Astrocyte (in vitro differentiated cells and primary cell): ENCODE results near the gene DTNA. TPM values are rescaled to one million over a fixed set of nuclear protein-coding genes. Genes with fewer than 3 reads are reported as not detected.

Source experiments
- DNase-seq: peaks from one replicate; pipeline ENCODE4 v3.0.0-alpha.2; 2010; ENCODE audit warnings: low read depth
- FAIRE-seq: peaks from 2 replicates; lab custom pipeline; 2011; peaks lifted over from hg19 to GRCh38; lab: Jason Lieb, UNC
- H2AFZ ChIP-seq: 2 replicates; pipeline ENCODE4 v1.6.0; 2012; ENCODE audit warnings: low read depth, low read length, inconsistent platforms
- H3K27ac ChIP-seq: 2 replicates; pipeline ENCODE4 v1.5.1; 2011; ENCODE audit warnings: low read depth, low read length, inconsistent platforms
- H3K27me3 ChIP-seq: 2 replicates; pipeline ENCODE4 v1.6.0; 2011; ENCODE audit warnings: low read length, inconsistent platforms; ENCODE audit not compliant: insufficient read depth
- H3K36me3 ChIP-seq: 2 replicates; pipeline ENCODE4 v1.5.1; 2011; ENCODE audit warnings: low read length, inconsistent platforms; ENCODE audit not compliant: insufficient read depth
- H3K4me1 ChIP-seq: 2 replicates; pipeline ENCODE4 v1.5.1; 2011; ENCODE audit warnings: low read length, inconsistent platforms; ENCODE audit not compliant: insufficient read depth
- H3K4me2 ChIP-seq: 2 replicates; pipeline ENCODE4 v1.6.0; 2012; ENCODE audit warnings: low read length, inconsistent platforms
- H3K4me3 ChIP-seq: 2 replicates; pipeline ENCODE4 v1.5.1; 2011; ENCODE audit warnings: low read depth, mild to moderate bottlenecking, low read length, inconsistent platforms; ENCODE audit not compliant: insufficient read depth
- H3K79me2 ChIP-seq: 2 replicates; pipeline ENCODE4 v1.6.0; 2012; ENCODE audit warnings: mild to moderate bottlenecking, low read length, inconsistent platforms; ENCODE audit not compliant: insufficient read depth
- H3K9ac ChIP-seq: 2 replicates; pipeline ENCODE4 v1.6.0; 2012; ENCODE audit warnings: mild to moderate bottlenecking, low read length, inconsistent platforms
- H3K9me3 ChIP-seq: 2 replicates; pipeline ENCODE4 v1.5.1; 2012; ENCODE audit warnings: low read depth, mild to moderate bottlenecking, low read length, inconsistent platforms; ENCODE audit not compliant: insufficient read depth
- H4K20me1 ChIP-seq: 2 replicates; pipeline ENCODE4 v1.6.0; 2012; ENCODE audit warnings: low read length, inconsistent platforms; ENCODE audit not compliant: insufficient read depth
- H3K27ac Mint-ChIP-seq: one replicate; pipeline ENCODE4 v1.8.0; 2021; ENCODE audit warnings: mild to moderate bottlenecking, mixed read lengths; ENCODE audit not compliant: unreplicated experiment
- H3K27me3 Mint-ChIP-seq: one replicate; pipeline ENCODE4 v1.8.0; 2021; ENCODE audit warnings: low read depth, mixed read lengths; ENCODE audit not compliant: unreplicated experiment
- H3K36me3 Mint-ChIP-seq: one replicate; pipeline ENCODE4 v1.8.0; 2021; ENCODE audit warnings: low read depth, mixed read lengths; ENCODE audit not compliant: unreplicated experiment
- H3K4me1 Mint-ChIP-seq: one replicate; pipeline ENCODE4 v1.8.0; 2021; ENCODE audit warnings: low read depth, mixed read lengths; ENCODE audit not compliant: unreplicated experiment
- H3K4me3 Mint-ChIP-seq: one replicate; pipeline ENCODE4 v1.8.0; 2021; ENCODE audit warnings: mild to moderate bottlenecking, moderate library complexity, mixed read lengths; ENCODE audit not compliant: unreplicated experiment
- H3K9me3 Mint-ChIP-seq: one replicate; pipeline ENCODE4 v1.8.0; 2021; ENCODE audit warnings: mild to moderate bottlenecking, mixed read lengths; ENCODE audit not compliant: unreplicated experiment
- EZH2 ChIP-seq: IDR thresholded peaks from 2 replicates; pipeline ENCODE4 v1.6.1; 2012; ENCODE audit warnings: mild to moderate bottlenecking, low read length, inconsistent platforms; ENCODE audit not compliant: insufficient read depth
- total RNA-seq: library from RNA; stranded (reverse); gene quantifications from 2 replicates; pipeline ENCODE4 v1.2.1, GENCODE V29; 2021
- TF ChIP-seq, protein P1 (sequence below): IDR thresholded peaks from 2 replicates; pipeline ENCODE4 v1.5.1; 2011; ENCODE audit warnings: low read depth, mild to moderate bottlenecking, inconsistent platforms, low read length, moderate library complexity; ENCODE audit not compliant: insufficient read depth

The DTNA gene
- total RNA-seq, 1 donor from 2014 or later: 41.1 TPM

DNA sequence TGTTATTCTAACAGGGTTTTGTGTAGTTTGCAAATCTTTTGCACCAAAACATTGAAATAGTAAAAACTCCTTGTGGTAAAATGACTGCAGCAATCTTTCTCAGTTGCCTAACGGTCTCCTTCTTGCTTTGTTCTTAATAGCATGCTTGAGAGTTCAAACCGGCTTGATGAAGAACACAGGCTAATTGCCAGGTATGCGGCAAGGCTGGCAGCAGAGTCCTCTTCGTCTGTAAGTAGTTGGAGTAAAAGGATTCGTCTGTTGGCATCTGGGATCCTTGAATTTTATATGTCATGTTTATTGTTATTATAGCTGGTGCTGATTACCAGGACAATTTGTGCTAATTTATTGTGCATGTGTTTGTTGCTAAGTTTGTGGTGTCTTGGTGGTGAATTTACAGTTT is 138.1 kb downstream of the DTNA start:
- no peaks in the 10 kb centered on the region for H3K36me3 ChIP-seq
- no peaks in the 10 kb centered on the region for H3K79me2 ChIP-seq
- H3K9me3 ChIP-seq: no peaks in the 10 kb centered on the region
- H3K4me1 Mint-ChIP-seq: no peaks in the 10 kb centered on the region
- no peaks in the 10 kb centered on the region for H3K9me3 Mint-ChIP-seq
- H3K27ac Mint-ChIP-seq: no peak overlapping the region
- DNase-seq (no peak), FAIRE-seq (no peak)
- no peak overlapping the region for H3K4me3 Mint-ChIP-seq
- no peak overlapping the region for H3K4me3 ChIP-seq
- H3K4me1 ChIP-seq: no peaks in the 10 kb centered on the region
- TF ChIP-seq, protein P1, sequence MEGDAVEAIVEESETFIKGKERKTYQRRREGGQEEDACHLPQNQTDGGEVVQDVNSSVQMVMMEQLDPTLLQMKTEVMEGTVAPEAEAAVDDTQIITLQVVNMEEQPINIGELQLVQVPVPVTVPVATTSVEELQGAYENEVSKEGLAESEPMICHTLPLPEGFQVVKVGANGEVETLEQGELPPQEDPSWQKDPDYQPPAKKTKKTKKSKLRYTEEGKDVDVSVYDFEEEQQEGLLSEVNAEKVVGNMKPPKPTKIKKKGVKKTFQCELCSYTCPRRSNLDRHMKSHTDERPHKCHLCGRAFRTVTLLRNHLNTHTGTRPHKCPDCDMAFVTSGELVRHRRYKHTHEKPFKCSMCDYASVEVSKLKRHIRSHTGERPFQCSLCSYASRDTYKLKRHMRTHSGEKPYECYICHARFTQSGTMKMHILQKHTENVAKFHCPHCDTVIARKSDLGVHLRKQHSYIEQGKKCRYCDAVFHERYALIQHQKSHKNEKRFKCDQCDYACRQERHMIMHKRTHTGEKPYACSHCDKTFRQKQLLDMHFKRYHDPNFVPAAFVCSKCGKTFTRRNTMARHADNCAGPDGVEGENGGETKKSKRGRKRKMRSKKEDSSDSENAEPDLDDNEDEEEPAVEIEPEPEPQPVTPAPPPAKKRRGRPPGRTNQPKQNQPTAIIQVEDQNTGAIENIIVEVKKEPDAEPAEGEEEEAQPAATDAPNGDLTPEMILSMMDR: no peak
- TF ChIP-seq EZH2: no peak
- no peak overlapping the region for H3K4me2 ChIP-seq
- H3K27ac ChIP-seq: no peak overlapping the region
- no peak overlapping the region for H3K9ac ChIP-seq
- H3K27me3 Mint-ChIP-seq: no peaks in the 10 kb centered on the region
- H3K27me3 ChIP-seq: no peaks in the 10 kb centered on the region
- H3K36me3 Mint-ChIP-seq: peaks cover 14% of the 10 kb centered on the region
- no peak overlapping the region for H2AFZ ChIP-seq
- H4K20me1 ChIP-seq: no peaks in the 10 kb centered on the region

DNA sequence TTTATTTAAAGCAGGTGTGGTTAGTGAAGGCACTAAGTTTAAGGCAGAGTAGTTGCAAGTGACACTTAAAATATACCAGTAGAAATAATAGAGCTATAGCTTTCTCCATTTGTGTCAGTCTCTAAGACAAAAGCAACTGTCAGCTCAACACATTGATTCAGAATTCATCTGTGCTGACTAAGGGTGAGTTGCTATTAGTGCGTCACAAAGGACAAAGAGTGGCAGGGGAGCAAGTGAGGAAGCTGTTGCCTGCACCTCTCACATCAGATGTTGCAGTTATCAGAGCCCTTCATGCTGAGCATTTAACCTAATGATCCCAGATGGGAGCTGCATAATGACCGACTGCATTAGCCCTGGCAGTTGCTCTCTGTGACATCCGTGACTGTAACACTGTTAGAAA is 138.6 kb downstream of the DTNA start:
- Mint-ChIP-seq H3K27me3 (no peaks in the 10 kb centered on the region), H3K27ac (no peak overlapping the region), H3K4me3 (no peak overlapping the region), H3K36me3 (peaks cover 14% of the 10 kb centered on the region), H3K9me3 (no peaks in the 10 kb centered on the region), H3K4me1 (no peaks in the 10 kb centered on the region)
- Histone ChIP-seq H3K4me1 (no peaks in the 10 kb centered on the region), H2AFZ (no peak overlapping the region), H3K27ac (no peak overlapping the region), H3K27me3 (no peaks in the 10 kb centered on the region), H3K4me3 (no peak overlapping the region), H4K20me1 (no peaks in the 10 kb centered on the region), H3K79me2 (no peaks in the 10 kb centered on the region), H3K4me2 (no peak overlapping the region), H3K9me3 (no peaks in the 10 kb centered on the region), H3K36me3 (no peaks in the 10 kb centered on the region), H3K9ac (no peak overlapping the region)
- DNase-seq: no peak
- TF ChIP-seq EZH2: no peak
- TF ChIP-seq, protein P1: no peak
- FAIRE-seq: no peak

DNA sequence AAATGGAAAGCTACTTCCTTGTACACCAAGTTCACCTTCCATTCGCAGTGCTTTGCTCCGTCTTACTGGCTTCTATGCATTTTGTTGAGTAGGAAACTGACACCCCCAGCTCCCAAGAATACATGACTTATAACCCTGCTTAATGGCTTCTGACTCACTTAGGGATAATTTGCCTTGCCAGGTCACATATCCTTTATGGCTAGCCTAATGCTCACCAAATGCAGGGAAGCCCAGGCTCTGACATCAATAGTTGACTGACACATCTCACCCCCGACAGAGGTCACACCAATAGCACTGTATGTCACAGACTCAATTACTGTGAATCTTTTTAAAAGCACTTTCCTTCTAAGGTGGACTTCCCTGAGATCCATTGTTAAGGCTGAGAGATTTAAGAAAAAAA is 147.2 kb downstream of the DTNA start:
- Mint-ChIP-seq H3K27me3 (no peaks in the 10 kb centered on the region), H3K27ac (no peak overlapping the region), H3K9me3 (peaks cover 3% of the 10 kb centered on the region), H3K36me3 (peaks cover 16% of the 10 kb centered on the region), H3K4me1 (peaks cover 12% of the 10 kb centered on the region), H3K4me3 (no peak overlapping the region)
- H3K4me3 ChIP-seq: no peak overlapping the region
- no peak overlapping the region for H3K9ac ChIP-seq
- H3K27me3 ChIP-seq: no peaks in the 10 kb centered on the region
- no peak overlapping the region for H3K27ac ChIP-seq
- FAIRE-seq (no peak), DNase-seq (no peak)
- H2AFZ ChIP-seq: no peak overlapping the region
- no peaks in the 10 kb centered on the region for H3K36me3 ChIP-seq
- H4K20me1 ChIP-seq: no peaks in the 10 kb centered on the region
- no peaks in the 10 kb centered on the region for H3K4me1 ChIP-seq
- H3K4me2 ChIP-seq: no peak overlapping the region
- H3K9me3 ChIP-seq: no peaks in the 10 kb centered on the region
- no peak for TF ChIP-seq EZH2
- TF ChIP-seq, protein P1: no peak
- no peaks in the 10 kb centered on the region for H3K79me2 ChIP-seq
